Measurements from ENCODE around the gene NIN. TPM values are rescaled to one million over a fixed set of nuclear protein-coding genes. Genes with fewer than 3 reads are reported as not detected.

The NIN gene
- total RNA-seq, 3 donors from 2014 or later (not counting 1 experiment from before 2014, with no cell fraction given), result 90.8 to 127 (median 118) TPM

DNA sequence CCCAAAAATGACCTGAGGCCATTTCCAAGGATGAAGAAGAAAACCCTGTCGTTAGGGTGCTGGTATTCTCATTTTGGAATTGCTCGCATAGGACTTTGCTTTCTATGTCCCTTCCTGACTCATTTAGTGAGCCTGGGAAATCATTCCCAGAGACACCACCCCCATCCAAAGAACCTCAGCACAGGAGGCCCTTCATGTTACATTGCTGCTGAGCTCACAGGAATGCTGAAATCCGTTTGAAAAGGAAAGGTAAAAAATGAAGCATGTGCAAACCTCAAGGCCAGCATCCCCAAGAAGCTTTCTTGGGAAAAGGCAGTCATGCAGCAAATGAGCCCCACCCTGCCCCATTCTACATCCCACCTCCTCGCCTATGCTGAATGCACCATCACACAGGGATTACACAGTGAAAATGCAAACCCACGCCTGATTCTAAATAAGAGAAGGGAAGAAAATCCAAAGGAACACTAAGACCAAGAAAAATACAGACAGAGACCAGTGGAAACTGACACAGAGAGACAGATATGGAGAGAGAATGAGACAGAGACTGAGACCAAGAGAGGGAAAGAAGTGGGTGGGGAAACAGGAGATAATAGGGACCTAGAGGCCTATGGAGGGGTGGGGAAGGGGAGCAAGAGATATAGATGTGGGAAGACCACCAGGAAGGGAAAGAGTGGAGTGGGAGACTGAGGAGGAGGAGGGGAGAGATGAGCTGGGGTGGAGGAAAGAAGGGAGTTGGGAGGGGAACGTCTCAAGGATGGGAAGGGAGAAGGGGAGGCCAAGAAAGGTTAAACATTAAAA, 33.5 kb downstream of the NIN start:
- DNase-seq (no peak), ATAC-seq (no peak)
- H3K27ac ChIP-seq (ENCODE audit: low read length), result no peak overlapping the region
- Mint-ChIP-seq H3K27me3 (ENCODE audit: low read depth in 2 of 2) (no peaks in the 10 kb centered on the region), H3K4me1 (peaks cover 38 to 40% of the 10 kb centered on the region in 2 donors), H3K36me3 (no peaks in the 10 kb centered on the region), H3K27ac (no peak overlapping the region), H3K9me3 (no peaks in the 10 kb centered on the region), H3K4me3 (no peak overlapping the region)
- 87% methylated on average over 4 of the region's 6 CpGs for WGBS (ENCODE audit: insufficient coverage)
- peaks cover 14% of the 10 kb centered on the region for H3K4me1 ChIP-seq (ENCODE audit: control insufficient read depth, insufficient read depth, low read length)
- intact Hi-C loops (cut with micrococcal nuclease), result no loop called here
- peaks cover 7% of the 10 kb centered on the region for H3K36me3 ChIP-seq (ENCODE audit: control insufficient read depth, insufficient read depth, low read length)
- H3K4me3 ChIP-seq (ENCODE audit: low read length), result no peak overlapping the region
- TF ChIP-seq, protein P1, sequence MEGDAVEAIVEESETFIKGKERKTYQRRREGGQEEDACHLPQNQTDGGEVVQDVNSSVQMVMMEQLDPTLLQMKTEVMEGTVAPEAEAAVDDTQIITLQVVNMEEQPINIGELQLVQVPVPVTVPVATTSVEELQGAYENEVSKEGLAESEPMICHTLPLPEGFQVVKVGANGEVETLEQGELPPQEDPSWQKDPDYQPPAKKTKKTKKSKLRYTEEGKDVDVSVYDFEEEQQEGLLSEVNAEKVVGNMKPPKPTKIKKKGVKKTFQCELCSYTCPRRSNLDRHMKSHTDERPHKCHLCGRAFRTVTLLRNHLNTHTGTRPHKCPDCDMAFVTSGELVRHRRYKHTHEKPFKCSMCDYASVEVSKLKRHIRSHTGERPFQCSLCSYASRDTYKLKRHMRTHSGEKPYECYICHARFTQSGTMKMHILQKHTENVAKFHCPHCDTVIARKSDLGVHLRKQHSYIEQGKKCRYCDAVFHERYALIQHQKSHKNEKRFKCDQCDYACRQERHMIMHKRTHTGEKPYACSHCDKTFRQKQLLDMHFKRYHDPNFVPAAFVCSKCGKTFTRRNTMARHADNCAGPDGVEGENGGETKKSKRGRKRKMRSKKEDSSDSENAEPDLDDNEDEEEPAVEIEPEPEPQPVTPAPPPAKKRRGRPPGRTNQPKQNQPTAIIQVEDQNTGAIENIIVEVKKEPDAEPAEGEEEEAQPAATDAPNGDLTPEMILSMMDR (IDR thresholded peaks at IDR 0.05), result no peak
- H3K27me3 ChIP-seq (ENCODE audit: control insufficient read depth, insufficient read depth, low read length), result no peaks in the 10 kb centered on the region
- no peaks in the 10 kb centered on the region for H3K9me3 ChIP-seq (ENCODE audit: control insufficient read depth, insufficient read depth, low read length)

DNA sequence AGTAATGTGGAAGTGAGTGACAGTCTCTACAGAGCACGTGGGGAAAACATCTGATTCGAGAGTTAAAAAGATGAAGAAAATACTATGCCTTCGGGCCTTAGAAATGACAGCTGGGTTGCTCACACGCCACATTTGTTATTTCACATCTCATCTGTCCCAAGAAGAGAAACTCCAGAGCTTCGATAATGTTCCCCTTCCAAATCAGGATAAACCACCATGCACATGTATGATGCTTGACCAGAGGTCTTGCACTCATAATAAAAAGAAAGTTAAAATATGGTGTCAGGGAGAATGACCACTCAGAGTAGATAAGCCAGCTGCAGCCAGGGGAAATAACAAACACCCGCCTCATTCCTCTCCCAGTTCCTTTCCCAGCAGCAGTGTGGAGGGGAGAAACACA, 34.6 kb downstream of the NIN start:
- Histone ChIP-seq H3K27ac (ENCODE audit: low read length) (no peak overlapping the region), H3K27me3 (ENCODE audit: control insufficient read depth, insufficient read depth, low read length) (no peaks in the 10 kb centered on the region), H3K9me3 (ENCODE audit: control insufficient read depth, insufficient read depth, low read length) (no peaks in the 10 kb centered on the region), H3K4me1 (ENCODE audit: control insufficient read depth, insufficient read depth, low read length) (peaks cover 24% of the 10 kb centered on the region), H3K4me3 (ENCODE audit: low read length) (no peak overlapping the region), H3K36me3 (ENCODE audit: control insufficient read depth, insufficient read depth, low read length) (peaks cover 9% of the 10 kb centered on the region)
- DNase-seq (no peak), ATAC-seq (no peak)
- peaks cover 48 to 51% of the 10 kb centered on the region in 2 donors for H3K4me1 Mint-ChIP-seq
- H3K27me3 Mint-ChIP-seq (ENCODE audit: low read depth in 2 of 2), result no peaks in the 10 kb centered on the region
- 86% methylated on average over 6 of the region's 6 CpGs for WGBS (ENCODE audit: insufficient coverage)
- H3K4me3 Mint-ChIP-seq, result no peak overlapping the region
- TF ChIP-seq, protein P1 (IDR thresholded peaks at IDR 0.05), result no peak
- no peaks in the 10 kb centered on the region for H3K9me3 Mint-ChIP-seq
- intact Hi-C loops (cut with micrococcal nuclease), result no loop called here
- peak overlapping the region in 1 of 2 donors; percentile 17 for H3K27ac Mint-ChIP-seq
- no peaks in the 10 kb centered on the region for H3K36me3 Mint-ChIP-seq

DNA sequence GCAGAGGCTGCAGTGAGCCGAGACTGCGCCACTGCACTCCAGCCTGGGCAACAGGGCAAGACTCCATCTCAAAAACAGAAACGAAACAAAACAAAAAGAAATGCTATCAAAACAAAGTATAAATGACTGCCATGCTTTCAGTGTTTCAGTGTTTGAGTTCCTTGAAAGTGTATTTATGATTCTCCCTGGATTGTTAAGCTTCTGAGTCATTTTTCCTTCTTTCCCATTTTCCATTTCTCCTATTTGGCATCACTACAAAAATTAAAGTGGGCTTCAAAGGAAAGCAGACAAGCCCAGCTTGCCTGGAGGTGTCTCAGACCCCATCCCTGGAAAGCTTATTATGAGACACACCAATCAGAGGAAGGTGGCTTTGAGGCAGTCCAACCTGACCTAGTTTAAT, 35.1 kb downstream of the NIN start:
- Mint-ChIP-seq H3K4me3 (no peak overlapping the region), H3K9me3 (no peaks in the 10 kb centered on the region), H3K27ac (peak overlapping the region in 1 of 2 donors; percentile 17), H3K27me3 (ENCODE audit: low read depth in 2 of 2) (no peaks in the 10 kb centered on the region), H3K36me3 (no peaks in the 10 kb centered on the region), H3K4me1 (peaks cover 51 to 54% of the 10 kb centered on the region in 2 donors)
- no peaks in the 10 kb centered on the region for H3K9me3 ChIP-seq (ENCODE audit: control insufficient read depth, insufficient read depth, low read length)
- WGBS (ENCODE audit: insufficient coverage), result 96% methylated on average over 3 of the region's 3 CpGs
- H3K36me3 ChIP-seq (ENCODE audit: control insufficient read depth, insufficient read depth, low read length), result peaks cover 9% of the 10 kb centered on the region
- H3K27me3 ChIP-seq (ENCODE audit: control insufficient read depth, insufficient read depth, low read length), result no peaks in the 10 kb centered on the region
- H3K4me1 ChIP-seq (ENCODE audit: control insufficient read depth, insufficient read depth, low read length), result peaks cover 25% of the 10 kb centered on the region
- ATAC-seq, result no peak
- DNase-seq, result no peak
- TF ChIP-seq, protein P1 (IDR thresholded peaks at IDR 0.05), result no peak
- intact Hi-C loops (cut with micrococcal nuclease), result no loop called here
- no peak overlapping the region for H3K4me3 ChIP-seq (ENCODE audit: low read length)
- H3K27ac ChIP-seq (ENCODE audit: low read length), result no peak overlapping the region
